ENCODE measurements around the gene RPS6KA5.

The RPS6KA5 gene

GRCh38 chr14:90938615-90939014 is 121.8 kb downstream of the RPS6KA5 start:
- no peak for TF ChIP-seq CTCF (IDR thresholded peaks at IDR 0.05)
- no peak for TF ChIP-seq ZFX (IDR thresholded peaks at IDR 0.05; ENCODE audit: borderline replicate concordance)
- no peak overlapping the region for H3K27ac ChIP-seq

- TF ChIP-seq ZFX (IDR thresholded peaks at IDR 0.05; ENCODE audit: borderline replicate concordance) (no peak), CTCF (IDR thresholded peaks at IDR 0.05) (no peak)
- H3K27ac ChIP-seq = no peak overlapping the region
Measured at GRCh38 chr14:90936757-90937440, 123.5 kb downstream of the RPS6KA5 start.

GRCh38 chr14:90924621-90925340 is 135.7 kb downstream of the RPS6KA5 start:
- no peak for TF ChIP-seq CTCF (IDR thresholded peaks at IDR 0.05)
- TF ChIP-seq ZFX (IDR thresholded peaks at IDR 0.05; ENCODE audit: borderline replicate concordance) = no peak
- no peak overlapping the region for H3K27ac ChIP-seq

- TF ChIP-seq ZFX (IDR thresholded peaks at IDR 0.05; ENCODE audit: borderline replicate concordance) (no peak), CTCF (IDR thresholded peaks at IDR 0.05) (no peak)
- H3K27ac ChIP-seq = no peak overlapping the region
Measured at GRCh38 chr14:90922141-90922540, 138.3 kb downstream of the RPS6KA5 start.

GRCh38 chr14:90911121-90911520 is 149.3 kb downstream of the RPS6KA5 start:
- H3K27ac ChIP-seq = no peak overlapping the region
- TF ChIP-seq CTCF (IDR thresholded peaks at IDR 0.05) = no peak
- TF ChIP-seq ZFX (IDR thresholded peaks at IDR 0.05; ENCODE audit: borderline replicate concordance) = no peak

- no peak overlapping the region for H3K27ac ChIP-seq
- no peak for TF ChIP-seq CTCF (IDR thresholded peaks at IDR 0.05)
- TF ChIP-seq ZFX (IDR thresholded peaks at IDR 0.05; ENCODE audit: borderline replicate concordance) = no peak
Measured at GRCh38 chr14:90907178-90907577, 153.3 kb downstream of the RPS6KA5 start.

GRCh38 chr14:90905531-90905930 is 154.9 kb downstream of the RPS6KA5 start:
- TF ChIP-seq CTCF (IDR thresholded peaks at IDR 0.05) (no peak), ZFX (IDR thresholded peaks at IDR 0.05; ENCODE audit: borderline replicate concordance) (no peak)
- H3K27ac ChIP-seq = no peak overlapping the region
